Measurements from ENCODE around the gene EHMT2. TPM values are rescaled to one million over a fixed set of nuclear protein-coding genes. Genes with fewer than 3 reads are reported as not detected.

Gene EHMT2
- polyA plus RNA-seq, 3 donors = 9.9 to 52.8 (median 16.0) TPM

GRCh38 chr6:31898383-31899011, 999 bp upstream of the EHMT2 start:
- peak overlapping the region in 1 of 2 donors; percentile 71 for H3K27ac ChIP-seq (ENCODE audit: low read depth in 1 of 2, low read length in 2 of 2)
- H3K27me3 Mint-ChIP-seq (ENCODE audit: low read depth in 3 of 3) = peaks cover 3 to 10% (median 4%) of the 10 kb centered on the region in 3 donors
- H3K9me3 Mint-ChIP-seq = no peaks in the 10 kb centered on the region
- peak overlapping the region; percentile 82 for H3K4me2 ChIP-seq (replicated peaks; ENCODE audit: extremely low read depth, low read length, poor library complexity, severe bottlenecking)
- peak overlapping the region; percentile 73 for H3K9ac ChIP-seq (ENCODE audit: insufficient read depth, low read length, poor library complexity, severe bottlenecking)
- peaks cover 4 to 15% of the 10 kb centered on the region in 2 donors for H3K36me3 ChIP-seq (replicated peaks in 1 of 2; ENCODE audit: control insufficient read depth in 1 of 2, insufficient read depth in 2 of 2, low read length in 2 of 2)
- H3K4me3 Mint-ChIP-seq = peak overlapping the region; percentile 94 to 97
- H2AFZ ChIP-seq (ENCODE audit: insufficient read depth, low read depth, low read length, poor library complexity, severe bottlenecking) = peak overlapping the region; percentile 96
- H3K4me1 Mint-ChIP-seq = peaks cover 45% of the 10 kb centered on the region
- H3K4me3 ChIP-seq (replicated peaks in 1 of 3; ENCODE audit: low read depth in 2 of 3, low read length in 3 of 3) = peak overlapping the region; percentile 73 to 97 (median 73)
- peak in 1 of 3 donors; percentile 30 for DNase-seq
- H4K20me1 ChIP-seq (ENCODE audit: insufficient read depth, low read length) = no peaks in the 10 kb centered on the region
- TF ChIP-seq CTCF (IDR thresholded peaks at IDR 0.05) = no peak
- H3K27ac Mint-ChIP-seq = peak overlapping the region in 6 of 7 donors; percentile 85 to 94 (median 90)
- no peaks in the 10 kb centered on the region for H3K9me3 ChIP-seq (replicated peaks in 1 of 2; ENCODE audit: control insufficient read depth in 1 of 2, insufficient read depth in 1 of 2, low read length in 2 of 2)
- H3K79me2 ChIP-seq (ENCODE audit: insufficient read depth, low read length) = peaks cover 17% of the 10 kb centered on the region
- H3K4me1 ChIP-seq (ENCODE audit: control insufficient read depth in 1 of 2, insufficient read depth in 2 of 2, low read length in 2 of 2) = peaks cover 44 to 62% of the 10 kb centered on the region in 2 donors
- no peaks in the 10 kb centered on the region for H3K27me3 ChIP-seq (ENCODE audit: control insufficient read depth in 2 of 2, insufficient read depth in 2 of 2, low read length in 2 of 2)
- intact Hi-C loops (cut with micrococcal nuclease) = loop anchor here (5.0 kb wide), 3 partner anchors 36 to 59 kb away; partner anchors contain the start of genes NELFE (in 1 of the 2), NEU1 (in 1 of the 2) and SKIC2 (in 1 of the 2)
- H3K36me3 Mint-ChIP-seq = peaks cover 8 to 13% of the 10 kb centered on the region in 2 donors
- 0% methylated on average over 3 of the region's 8 CpGs for WGBS (ENCODE audit: insufficient coverage)

GRCh38 chr6:31896856-31897611, 464 bp downstream of the EHMT2 start:
- Histone ChIP-seq H4K20me1 (ENCODE audit: insufficient read depth, low read length) (no peaks in the 10 kb centered on the region), H3K27me3 (ENCODE audit: control insufficient read depth in 2 of 2, insufficient read depth in 2 of 2, low read length in 2 of 2) (no peaks in the 10 kb centered on the region), H3K4me1 (ENCODE audit: control insufficient read depth in 1 of 2, insufficient read depth in 2 of 2, low read length in 2 of 2) (peaks cover 34 to 50% of the 10 kb centered on the region in 2 donors), H3K79me2 (ENCODE audit: insufficient read depth, low read length) (peaks cover 17% of the 10 kb centered on the region), H3K4me3 (replicated peaks in 1 of 3; ENCODE audit: low read depth in 2 of 3, low read length in 3 of 3) (peak overlapping the region; percentile 73 to 97 (median 73)), H3K4me2 (replicated peaks; ENCODE audit: extremely low read depth, low read length, poor library complexity, severe bottlenecking) (peak overlapping the region; percentile 82), H2AFZ (ENCODE audit: insufficient read depth, low read depth, low read length, poor library complexity, severe bottlenecking) (peak overlapping the region; percentile 96), H3K27ac (ENCODE audit: low read depth in 1 of 2, low read length in 2 of 2) (peak overlapping the region; percentile 2 to 61), H3K9ac (ENCODE audit: insufficient read depth, low read length, poor library complexity, severe bottlenecking) (peak overlapping the region; percentile 73), H3K9me3 (replicated peaks in 1 of 2; ENCODE audit: control insufficient read depth in 1 of 2, insufficient read depth in 1 of 2, low read length in 2 of 2) (no peaks in the 10 kb centered on the region), H3K36me3 (replicated peaks in 1 of 2; ENCODE audit: control insufficient read depth in 1 of 2, insufficient read depth in 2 of 2, low read length in 2 of 2) (peaks cover 18 to 30% of the 10 kb centered on the region in 2 donors)
- H3K36me3 Mint-ChIP-seq = peaks cover 18 to 28% of the 10 kb centered on the region in 2 donors
- no peak for TF ChIP-seq CTCF (IDR thresholded peaks at IDR 0.05)
- H3K9me3 Mint-ChIP-seq = no peaks in the 10 kb centered on the region
- intact Hi-C loops (cut with micrococcal nuclease) = loop anchor here (5.0 kb wide), 3 partner anchors 35 to 60 kb away; partner anchors contain the start of genes NELFE (in 1 of the 2), NEU1 (in 1 of the 2) and SKIC2 (in 1 of the 2)
- whole genome bisulfite sequencing (ENCODE audit: insufficient coverage) = 1% methylated on average over 21 of the region's 62 CpGs
- peaks cover 35% of the 10 kb centered on the region for H3K4me1 Mint-ChIP-seq
- H3K27me3 Mint-ChIP-seq (ENCODE audit: low read depth in 3 of 3) = no peaks in the 10 kb centered on the region
- peak overlapping the region in 4 of 7 donors; percentile 13 to 85 (median 67) for H3K27ac Mint-ChIP-seq
- peak overlapping the region; percentile 72 for H3K4me3 Mint-ChIP-seq
- DNase-seq = no peak

Measured in CD14-positive monocyte (primary cell).